ENCODE measurements around the gene PACSIN3. TPM values are rescaled to one million over a fixed set of nuclear protein-coding genes. Genes with fewer than 3 reads are reported as not detected.

PACSIN3 gene
- total and polyA plus RNA-seq, 2 of the 13 experiments (the other 11 are each of a cell fraction or from before 2014, with no cell fraction given): 47.9 to 93.3 TPM

GRCh38 chr11:47186076-47186699 is at the start of gene PACSIN3 (continued):
- TF ChIP-seq POLR2G (IDR thresholded peaks at IDR 0.05; ENCODE audit: low read depth, low read length) (peak; percentile 66; the same call in 1 of the 2 replicates), ZBTB7B (CRISPR knock-in tag; IDR thresholded peaks at IDR 0.05) (no peak; the same call in 1 of the 2 replicates), ZNF343 (CRISPR knock-in tag; IDR thresholded peaks at IDR 0.05) (no peak), TOPORS (CRISPR knock-in tag; IDR thresholded peaks at IDR 0.05) (no peak; the same call in 1 of the 2 replicates), MTA1 (CRISPR knock-in tag; IDR thresholded peaks at IDR 0.05; ENCODE audit: borderline replicate concordance) (0 out of 2 replicates have a peak, but pooled peaks have one; percentile 1), GATAD1 (CRISPR knock-in tag; IDR thresholded peaks at IDR 0.05) (no peak), ZSCAN29 (CRISPR knock-in tag; conservative IDR thresholded peaks at IDR 0.05) (no peak), ZFP90 (CRISPR knock-in tag; IDR thresholded peaks at IDR 0.05; ENCODE audit: borderline replicate concordance) (peak; percentile 86; the same call in 1 of the 2 replicates), PATZ1 (CRISPR knock-in tag; IDR thresholded peaks at IDR 0.05) (peak; percentile 45; the same call in 1 of the 2 replicates), ZNF354B (CRISPR knock-in tag; IDR thresholded peaks at IDR 0.05) (0 out of 2 replicates have a peak, but pooled peaks have one; percentile 56), ZNF329 (CRISPR knock-in tag; IDR thresholded peaks at IDR 0.05; ENCODE audit: low read depth) (peak; percentile 94), NRL (CRISPR knock-in tag; IDR thresholded peaks at IDR 0.05; ENCODE audit: borderline replicate concordance) (no peak), SMARCC2 (IDR thresholded peaks at IDR 0.05) (no peak), SIN3A (IDR thresholded peaks at IDR 0.05; ENCODE audit: borderline replicate concordance, low read depth, low read length) (no peak), CAMTA2 (CRISPR knock-in tag; IDR thresholded peaks at IDR 0.05; ENCODE audit: borderline replicate concordance) (no peak), SPEN (CRISPR knock-in tag; IDR thresholded peaks at IDR 0.05; ENCODE audit: low read depth) (0 out of 2 replicates have a peak, but pooled peaks have one; percentile 21), ZNF660 (CRISPR knock-in tag; IDR thresholded peaks at IDR 0.05; ENCODE audit: borderline replicate concordance, low read depth) (no peak), ZNF451 (CRISPR knock-in tag; IDR thresholded peaks at IDR 0.05) (0 out of 2 replicates have a peak, but pooled peaks have one; percentile 18), AHR (CRISPR knock-in tag; IDR thresholded peaks at IDR 0.05) (no peak), CREM (IDR thresholded peaks at IDR 0.05) (no peak), CREM (CRISPR knock-in tag; IDR thresholded peaks at IDR 0.05) (no peak)
- TF ChIP-seq, protein P1, sequence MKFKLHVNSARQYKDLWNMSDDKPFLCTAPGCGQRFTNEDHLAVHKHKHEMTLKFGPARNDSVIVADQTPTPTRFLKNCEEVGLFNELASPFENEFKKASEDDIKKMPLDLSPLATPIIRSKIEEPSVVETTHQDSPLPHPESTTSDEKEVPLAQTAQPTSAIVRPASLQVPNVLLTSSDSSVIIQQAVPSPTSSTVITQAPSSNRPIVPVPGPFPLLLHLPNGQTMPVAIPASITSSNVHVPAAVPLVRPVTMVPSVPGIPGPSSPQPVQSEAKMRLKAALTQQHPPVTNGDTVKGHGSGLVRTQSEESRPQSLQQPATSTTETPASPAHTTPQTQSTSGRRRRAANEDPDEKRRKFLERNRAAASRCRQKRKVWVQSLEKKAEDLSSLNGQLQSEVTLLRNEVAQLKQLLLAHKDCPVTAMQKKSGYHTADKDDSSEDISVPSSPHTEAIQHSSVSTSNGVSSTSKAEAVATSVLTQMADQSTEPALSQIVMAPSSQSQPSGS (CRISPR knock-in tag; IDR thresholded peaks at IDR 0.05): 0 out of 2 replicates have a peak, but pooled peaks have one; percentile 17
- TF ChIP-seq, protein P2, sequence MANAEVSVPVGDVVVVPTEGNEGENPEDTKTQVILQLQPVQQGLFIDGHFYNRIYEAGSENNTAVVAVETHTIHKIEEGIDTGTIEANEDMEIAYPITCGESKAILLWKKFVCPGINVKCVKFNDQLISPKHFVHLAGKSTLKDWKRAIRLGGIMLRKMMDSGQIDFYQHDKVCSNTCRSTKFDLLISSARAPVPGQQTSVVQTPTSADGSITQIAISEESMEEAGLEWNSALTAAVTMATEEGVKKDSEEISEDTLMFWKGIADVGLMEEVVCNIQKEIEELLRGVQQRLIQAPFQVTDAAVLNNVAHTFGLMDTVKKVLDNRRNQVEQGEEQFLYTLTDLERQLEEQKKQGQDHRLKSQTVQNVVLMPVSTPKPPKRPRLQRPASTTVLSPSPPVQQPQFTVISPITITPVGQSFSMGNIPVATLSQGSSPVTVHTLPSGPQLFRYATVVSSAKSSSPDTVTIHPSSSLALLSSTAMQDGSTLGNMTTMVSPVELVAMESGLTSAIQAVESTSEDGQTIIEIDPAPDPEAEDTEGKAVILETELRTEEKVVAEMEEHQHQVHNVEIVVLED (CRISPR knock-in tag; IDR thresholded peaks at IDR 0.05; ENCODE audit: borderline replicate concordance): no peak
- TF ChIP-seq, protein P3, sequence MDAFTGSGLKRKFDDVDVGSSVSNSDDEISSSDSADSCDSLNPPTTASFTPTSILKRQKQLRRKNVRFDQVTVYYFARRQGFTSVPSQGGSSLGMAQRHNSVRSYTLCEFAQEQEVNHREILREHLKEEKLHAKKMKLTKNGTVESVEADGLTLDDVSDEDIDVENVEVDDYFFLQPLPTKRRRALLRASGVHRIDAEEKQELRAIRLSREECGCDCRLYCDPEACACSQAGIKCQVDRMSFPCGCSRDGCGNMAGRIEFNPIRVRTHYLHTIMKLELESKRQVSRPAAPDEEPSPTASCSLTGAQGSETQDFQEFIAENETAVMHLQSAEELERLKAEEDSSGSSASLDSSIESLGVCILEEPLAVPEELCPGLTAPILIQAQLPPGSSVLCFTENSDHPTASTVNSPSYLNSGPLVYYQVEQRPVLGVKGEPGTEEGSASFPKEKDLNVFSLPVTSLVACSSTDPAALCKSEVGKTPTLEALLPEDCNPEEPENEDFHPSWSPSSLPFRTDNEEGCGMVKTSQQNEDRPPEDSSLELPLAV (CRISPR knock-in tag; conservative IDR thresholded peaks at IDR 0.05; ENCODE audit: low read depth): no peak
